Epithelial cell of esophagus (primary cell): ENCODE data around the gene RAB19.

Experiments used
- DNase-seq: peaks from one replicate; pipeline ENCODE4 v3.0.0; 2010; ENCODE audit warnings: low read depth
- H3K4me3 ChIP-seq: 2 replicates; pipeline ENCODE4 v1.5.1; 2011; ENCODE audit warnings: mild to moderate bottlenecking, low read length, control low read depth
- TF ChIP-seq, protein P1 (sequence below): IDR thresholded peaks from 2 replicates; pipeline ENCODE4 v1.5.1; 2011; ENCODE audit warnings: low read depth, mild to moderate bottlenecking, low read length, control low read depth, inconsistent platforms; ENCODE audit not compliant: insufficient read depth; ENCODE audit errors: missing control alignments

Gene RAB19

DNA sequence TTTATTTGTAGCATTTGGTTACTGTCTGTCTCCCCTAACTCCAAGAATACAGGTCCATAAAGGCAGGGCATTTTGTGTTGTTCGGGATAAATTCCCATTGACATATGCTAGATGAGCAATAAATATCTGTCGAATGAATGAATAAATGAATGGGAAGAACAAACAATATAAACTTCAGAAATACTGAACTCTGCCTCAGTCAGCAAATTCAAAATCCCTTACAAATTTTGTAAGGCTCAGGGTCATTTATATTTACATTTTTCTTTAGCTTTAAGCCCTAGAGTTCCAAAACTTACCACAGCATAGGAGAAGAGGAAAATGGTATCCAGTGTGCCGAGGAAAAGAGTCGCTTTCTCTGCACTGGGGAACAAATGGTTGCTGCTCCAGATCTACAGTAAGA is 34.6 kb upstream of the RAB19 start:
- no peak overlapping the region for H3K4me3 ChIP-seq
- DNase-seq = no peak
- TF ChIP-seq, protein P1, sequence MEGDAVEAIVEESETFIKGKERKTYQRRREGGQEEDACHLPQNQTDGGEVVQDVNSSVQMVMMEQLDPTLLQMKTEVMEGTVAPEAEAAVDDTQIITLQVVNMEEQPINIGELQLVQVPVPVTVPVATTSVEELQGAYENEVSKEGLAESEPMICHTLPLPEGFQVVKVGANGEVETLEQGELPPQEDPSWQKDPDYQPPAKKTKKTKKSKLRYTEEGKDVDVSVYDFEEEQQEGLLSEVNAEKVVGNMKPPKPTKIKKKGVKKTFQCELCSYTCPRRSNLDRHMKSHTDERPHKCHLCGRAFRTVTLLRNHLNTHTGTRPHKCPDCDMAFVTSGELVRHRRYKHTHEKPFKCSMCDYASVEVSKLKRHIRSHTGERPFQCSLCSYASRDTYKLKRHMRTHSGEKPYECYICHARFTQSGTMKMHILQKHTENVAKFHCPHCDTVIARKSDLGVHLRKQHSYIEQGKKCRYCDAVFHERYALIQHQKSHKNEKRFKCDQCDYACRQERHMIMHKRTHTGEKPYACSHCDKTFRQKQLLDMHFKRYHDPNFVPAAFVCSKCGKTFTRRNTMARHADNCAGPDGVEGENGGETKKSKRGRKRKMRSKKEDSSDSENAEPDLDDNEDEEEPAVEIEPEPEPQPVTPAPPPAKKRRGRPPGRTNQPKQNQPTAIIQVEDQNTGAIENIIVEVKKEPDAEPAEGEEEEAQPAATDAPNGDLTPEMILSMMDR = no peak

GRCh38 chr7:140375323-140375722 is 28.5 kb upstream of the RAB19 start:
- TF ChIP-seq, protein P1 = no peak
- DNase-seq = no peak
- no peak overlapping the region for H3K4me3 ChIP-seq

- no peak overlapping the region for H3K4me3 ChIP-seq
- DNase-seq = no peak
- TF ChIP-seq, protein P1 = no peak
These were observed 27.7 kb upstream of the RAB19 start for GRCh38 chr7:140375892-140376730.

GRCh38 chr7:140383954-140384713 is 19.7 kb upstream of the RAB19 start:
- DNase-seq = no peak
- TF ChIP-seq, protein P1 = no peak
- H3K4me3 ChIP-seq = no peak overlapping the region

GRCh38 chr7:140384894-140385545 is 18.8 kb upstream of the RAB19 start:
- DNase-seq = no peak
- no peak overlapping the region for H3K4me3 ChIP-seq
- TF ChIP-seq, protein P1 = no peak

DNA sequence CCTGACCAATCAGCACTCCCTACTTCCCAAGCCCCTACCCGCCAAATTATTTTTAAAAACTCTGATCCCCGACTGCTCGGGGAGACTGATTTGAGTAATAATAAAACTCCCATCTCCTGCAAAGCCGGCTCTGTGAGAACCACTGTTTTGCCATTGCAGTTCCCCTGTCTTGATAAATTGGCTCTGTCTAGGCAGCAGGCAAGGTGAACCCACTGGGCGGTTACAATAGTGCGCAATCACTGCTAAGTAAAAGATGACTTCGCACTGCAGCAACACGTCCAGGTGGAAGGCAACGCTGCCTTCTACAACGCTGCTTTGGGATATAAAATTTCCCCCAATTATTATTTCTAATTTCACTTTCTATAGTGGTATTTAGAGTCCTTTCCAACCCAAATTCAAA is 14.4 kb upstream of the RAB19 start:
- TF ChIP-seq, protein P1 = no peak
- no peak for DNase-seq
- H3K4me3 ChIP-seq = no peak overlapping the region
